Measurements from ENCODE around the gene CADPS2.

The CADPS2 gene

DNA sequence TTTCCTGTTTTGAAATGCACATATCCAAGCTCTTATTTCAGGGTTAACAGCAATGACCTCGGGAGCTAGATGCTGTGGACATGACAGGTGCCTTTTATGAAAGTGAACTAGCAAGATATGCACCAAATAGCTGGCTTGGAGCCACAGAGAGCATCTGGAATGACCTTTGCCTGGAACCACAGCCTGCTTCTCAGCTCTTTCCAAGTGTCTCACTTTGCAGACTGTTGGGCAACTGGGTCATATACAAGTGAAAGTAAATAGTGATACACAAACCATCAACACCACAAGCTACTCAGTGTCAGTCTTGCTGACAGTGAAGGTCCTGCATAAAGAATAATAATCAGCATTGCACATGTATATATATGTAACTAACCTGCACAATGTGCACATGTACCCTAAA is 370.9 kb downstream of the CADPS2 start:
- DNase-seq, result peak; percentile 14

DNA sequence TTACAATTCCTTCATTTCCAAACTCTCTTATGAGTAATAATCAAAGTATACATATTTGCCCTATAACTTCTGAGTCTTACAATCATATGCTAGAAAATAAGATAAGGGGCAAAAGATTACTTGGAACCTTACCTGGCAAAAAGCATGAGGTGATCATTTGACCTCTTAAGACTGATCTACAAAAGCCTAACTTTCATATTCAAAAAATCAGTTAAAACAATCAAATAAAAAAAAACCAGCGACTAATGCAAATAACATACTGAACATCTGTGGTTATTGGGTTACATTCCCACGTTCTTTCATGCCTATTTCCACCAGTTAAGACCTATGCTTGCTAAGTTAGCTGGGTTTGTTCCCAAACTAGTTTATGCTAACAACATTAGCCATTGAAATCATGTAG is 375.0 kb downstream of the CADPS2 start:
- DNase-seq, result no peak

DNA sequence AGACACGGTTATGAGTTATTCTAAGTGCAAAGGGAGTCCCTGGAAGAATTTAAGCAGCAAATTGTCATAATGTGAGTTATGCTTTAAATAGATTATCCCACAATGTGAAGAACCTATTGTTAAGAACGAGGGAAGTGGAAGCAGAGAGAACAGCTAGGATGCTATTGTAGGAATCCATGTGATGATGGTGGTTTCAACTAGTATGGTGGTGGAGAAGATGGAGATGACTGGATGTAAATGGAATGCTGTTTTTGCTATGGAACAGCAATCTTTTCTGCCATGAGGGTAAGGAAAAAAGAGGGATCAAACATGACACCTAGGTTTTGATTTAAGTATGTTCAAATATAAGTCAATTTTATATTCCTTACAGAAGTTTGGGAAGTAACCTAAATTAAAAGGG is 378.7 kb downstream of the CADPS2 start:
- DNase-seq, result no peak

DNA sequence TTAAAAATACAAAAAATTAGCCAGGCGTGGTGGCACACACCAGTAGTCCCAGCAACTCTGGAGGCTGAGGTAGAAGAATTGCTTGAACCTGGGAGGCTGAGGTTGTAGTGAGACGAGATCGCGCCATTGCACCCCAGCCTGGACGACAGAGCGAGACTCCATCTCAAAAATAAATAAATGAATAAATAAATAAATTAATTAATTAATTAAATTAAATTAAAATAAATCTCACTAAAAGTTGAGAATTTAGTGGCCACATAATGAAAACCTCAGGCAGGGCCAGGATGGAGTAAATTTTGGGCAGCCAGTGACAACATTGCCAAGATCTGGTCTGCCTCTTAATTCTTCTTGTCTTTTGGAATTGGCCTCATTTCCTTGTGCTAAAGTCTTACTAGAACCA is 394.3 kb downstream of the CADPS2 start:
- no peak for DNase-seq

DNA sequence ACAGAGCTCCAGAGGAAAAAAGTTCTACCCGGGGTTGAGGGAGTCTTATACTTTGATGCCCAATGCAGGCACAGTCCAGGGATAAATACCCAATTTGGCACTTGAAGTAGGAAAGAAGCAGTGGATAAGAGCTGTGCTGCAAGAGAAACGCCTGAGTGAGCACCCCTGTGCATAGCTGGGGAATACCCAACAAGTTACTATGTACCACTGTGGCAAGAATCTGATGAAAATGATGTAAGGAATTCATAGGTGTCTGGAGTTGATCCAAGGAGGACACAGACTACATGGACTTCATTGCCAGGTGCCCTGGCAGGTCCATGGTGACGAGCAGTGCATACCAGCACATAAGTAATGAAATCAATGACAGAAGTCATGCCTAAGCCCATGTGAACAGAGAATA is 398.0 kb downstream of the CADPS2 start:
- no peak for DNase-seq

DNA sequence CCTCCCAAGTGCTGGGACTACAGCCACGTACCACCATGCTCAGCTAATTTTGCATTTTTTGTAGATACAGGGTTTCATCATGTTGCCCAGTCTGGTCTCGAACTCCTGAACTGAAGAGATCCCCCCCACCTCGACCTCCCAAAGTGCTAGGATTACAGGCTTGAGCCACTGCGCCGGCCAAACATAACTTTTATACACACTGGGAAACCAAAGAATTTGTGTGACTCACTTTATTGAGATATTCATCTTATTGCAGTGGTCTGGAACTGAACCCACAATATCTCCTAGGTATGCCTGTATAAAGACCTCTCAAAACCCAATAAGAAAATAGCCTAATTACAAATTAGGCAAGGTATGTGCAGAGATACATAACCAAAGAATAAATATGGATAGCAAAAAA is 399.1 kb downstream of the CADPS2 start:
- no peak for DNase-seq

DNA sequence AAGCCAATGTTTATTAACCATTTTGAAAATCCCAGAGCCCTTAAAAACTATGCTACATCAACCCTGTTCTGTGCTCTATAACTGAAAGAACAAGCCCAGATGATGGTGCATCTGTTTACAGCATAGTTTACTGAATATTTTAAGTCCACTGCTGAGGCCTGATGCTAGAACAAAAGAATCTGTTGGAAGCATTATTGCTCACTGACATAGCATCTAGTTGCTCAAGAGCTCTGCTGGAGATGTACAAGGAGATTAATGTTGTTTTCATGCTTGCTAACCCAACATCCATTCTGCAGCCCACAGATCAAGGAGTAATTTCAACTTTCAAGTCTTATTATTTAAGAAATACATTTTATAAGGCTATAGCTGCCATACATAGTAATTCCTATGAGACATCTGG is 400.4 kb downstream of the CADPS2 start:
- no peak for DNase-seq

DNA sequence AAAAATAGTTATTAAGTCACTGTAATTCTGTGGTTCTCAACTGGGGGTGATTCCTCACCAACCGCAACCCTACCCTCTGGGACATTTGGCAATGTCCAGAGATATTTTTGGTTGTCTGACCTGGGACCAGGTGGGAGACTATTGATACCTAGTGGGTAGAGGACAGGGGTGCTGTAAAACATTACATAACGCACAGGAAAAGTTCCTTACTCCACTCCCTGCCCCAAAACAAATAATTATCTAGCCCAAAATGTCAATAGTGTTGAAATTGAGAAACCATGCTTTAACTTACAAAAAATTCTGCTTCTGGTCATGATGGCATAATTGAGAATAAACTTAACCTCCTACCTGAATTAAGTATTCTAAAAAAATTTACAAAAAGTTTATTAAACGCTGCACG is 404.0 kb downstream of the CADPS2 start:
- no peak for DNase-seq

DNA sequence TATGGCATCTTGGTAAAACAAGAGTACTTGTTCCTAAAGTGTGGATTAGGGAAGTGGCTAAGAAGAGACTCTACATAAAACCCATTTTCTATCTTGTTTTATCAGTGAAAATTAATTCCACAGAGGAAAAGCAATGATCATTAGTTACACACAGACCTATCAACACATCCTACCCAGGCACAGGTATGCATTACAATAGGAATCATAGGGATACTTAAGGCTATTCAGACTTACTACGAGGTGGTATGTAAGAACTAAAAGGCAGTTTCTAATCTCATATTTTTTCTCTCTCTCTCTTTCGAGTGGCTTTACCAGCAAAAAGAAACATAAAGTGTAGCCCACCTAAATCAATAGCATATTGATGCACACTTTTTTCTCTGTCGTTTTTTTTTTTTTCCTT is 415.4 kb downstream of the CADPS2 start:
- DNase-seq, result no peak

DNA sequence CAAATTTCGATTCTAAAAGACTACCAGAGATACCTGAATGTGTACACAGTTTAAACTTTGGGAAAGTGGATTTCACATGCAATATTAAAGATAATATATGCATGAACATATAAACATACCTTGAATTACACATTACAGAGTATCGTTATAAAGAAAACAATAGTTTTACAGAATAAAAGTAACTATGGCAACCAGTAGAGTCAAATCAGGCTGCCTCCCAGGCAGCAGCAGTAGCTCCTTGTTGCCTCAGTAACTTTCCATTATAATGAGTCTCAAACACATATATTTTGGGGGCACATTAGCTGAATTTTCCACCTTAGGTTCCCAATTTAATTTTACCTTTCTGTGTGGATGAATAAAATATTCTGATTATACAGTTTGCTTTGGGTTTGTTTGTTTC is 417.3 kb downstream of the CADPS2 start:
- DNase-seq, result peak; percentile 10

DNA sequence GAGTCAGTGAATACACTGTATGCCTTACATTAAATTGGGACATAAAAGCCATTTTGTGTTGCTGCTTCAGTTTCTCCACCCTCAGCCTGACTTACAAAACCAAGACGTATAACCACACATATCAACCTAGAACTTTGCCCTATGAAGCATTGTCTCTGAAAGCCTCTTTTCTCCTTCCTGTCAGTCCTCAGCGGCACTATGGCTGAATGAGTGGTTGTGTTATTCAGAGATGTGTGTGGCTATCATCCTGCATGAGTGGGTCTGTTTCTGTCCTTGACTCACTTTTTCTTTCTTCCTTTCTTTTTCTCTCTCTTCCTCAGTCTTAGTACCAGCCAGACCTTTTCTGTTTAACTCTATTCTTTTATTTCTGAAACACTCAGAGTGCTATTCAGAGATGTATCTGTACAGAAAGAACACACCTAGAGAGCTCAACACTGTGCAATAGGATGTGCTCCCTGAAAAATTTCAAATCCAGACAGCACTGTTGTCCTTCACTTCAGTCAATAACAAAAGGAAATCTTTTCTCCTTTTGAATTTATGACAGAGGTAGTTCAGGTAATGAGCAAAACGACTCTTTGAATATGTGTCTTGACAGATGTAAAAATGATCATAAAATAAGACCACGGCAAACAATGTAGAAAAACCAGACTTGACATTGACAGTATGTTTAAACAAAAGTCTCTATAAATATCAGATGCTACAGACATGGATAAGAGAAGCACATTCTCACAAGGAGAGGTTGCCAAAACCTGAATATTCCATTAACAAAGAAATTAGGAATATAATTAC is 418.4 kb downstream of the CADPS2 start:
- DNase-seq, result no peak

DNA sequence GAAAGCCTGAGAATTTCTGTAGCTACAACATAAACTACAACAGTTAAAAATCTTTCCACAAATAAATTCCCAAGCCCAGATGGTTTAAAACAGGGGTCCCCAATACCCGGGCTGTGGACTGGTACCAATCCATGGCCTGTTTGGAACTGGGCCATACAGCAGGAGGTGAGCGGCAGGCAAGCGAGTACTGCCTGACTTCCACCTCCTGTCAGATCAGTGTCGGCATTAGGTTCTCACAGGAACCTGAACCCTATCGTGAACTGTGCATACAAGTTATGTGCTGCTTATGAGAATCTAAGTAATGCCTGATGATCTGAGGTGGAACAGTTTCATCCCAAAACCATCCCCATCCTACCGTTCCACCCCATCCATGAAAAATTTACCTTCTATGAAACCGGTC is 421.0 kb downstream of the CADPS2 start:
- DNase-seq, result no peak

DNA sequence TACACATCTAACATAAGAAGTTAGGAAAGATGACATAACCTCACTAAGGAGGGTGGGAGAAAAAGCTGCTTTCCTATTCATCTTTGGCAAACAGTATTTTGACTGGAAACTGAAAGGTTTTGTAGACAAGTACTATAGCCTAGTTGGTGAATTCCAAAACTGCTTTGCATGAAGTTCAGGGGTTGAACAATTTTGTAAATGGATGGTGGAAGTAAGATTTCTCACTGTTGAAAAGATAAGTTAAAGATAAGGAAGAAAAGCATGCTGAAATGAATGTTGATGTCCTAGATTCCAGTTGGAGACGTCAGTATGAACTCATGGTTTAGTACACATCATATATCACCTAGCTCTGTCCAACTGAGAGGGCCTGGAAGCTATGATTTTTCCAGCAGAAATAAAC is 422.6 kb downstream of the CADPS2 start:
- no peak for DNase-seq

DNA sequence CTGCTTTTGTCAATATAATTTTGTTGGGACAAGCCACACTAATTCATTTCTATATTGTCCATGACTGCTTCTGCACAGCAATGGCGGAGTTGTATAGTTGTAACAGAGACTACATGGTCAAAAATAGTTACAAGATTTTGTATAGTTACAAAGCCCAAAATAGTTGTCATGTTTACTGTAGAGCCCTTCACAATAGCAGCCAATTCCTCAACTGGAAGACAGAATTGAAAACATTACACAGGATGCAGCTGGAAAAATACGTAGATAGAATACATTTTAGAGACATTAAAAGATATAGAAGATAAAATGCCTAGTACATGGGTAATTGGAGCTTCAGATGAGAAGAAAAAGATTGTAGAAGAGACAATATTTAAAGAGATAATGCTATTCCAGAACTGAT is 425.3 kb downstream of the CADPS2 start:
- DNase-seq, result no peak

DNA sequence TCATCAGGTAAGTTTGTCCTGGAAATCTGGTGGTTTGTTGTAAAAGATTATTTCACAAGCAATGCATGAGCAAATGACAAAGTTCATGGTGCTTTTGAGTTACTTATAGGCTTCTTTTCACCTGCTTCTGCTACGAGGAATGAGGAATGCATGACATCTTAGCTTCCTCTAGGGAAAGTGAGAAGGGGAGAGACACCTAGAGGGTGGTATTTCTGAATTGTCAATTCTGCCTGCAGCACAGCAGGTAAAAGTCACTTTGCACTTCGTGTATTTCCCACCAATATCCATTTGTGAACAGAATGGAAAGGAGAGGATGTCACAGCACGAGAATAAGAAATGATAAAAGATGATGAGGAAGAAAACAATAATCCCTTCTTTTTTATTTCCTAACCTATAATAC is 428.3 kb downstream of the CADPS2 start:
- no peak for DNase-seq

DNA sequence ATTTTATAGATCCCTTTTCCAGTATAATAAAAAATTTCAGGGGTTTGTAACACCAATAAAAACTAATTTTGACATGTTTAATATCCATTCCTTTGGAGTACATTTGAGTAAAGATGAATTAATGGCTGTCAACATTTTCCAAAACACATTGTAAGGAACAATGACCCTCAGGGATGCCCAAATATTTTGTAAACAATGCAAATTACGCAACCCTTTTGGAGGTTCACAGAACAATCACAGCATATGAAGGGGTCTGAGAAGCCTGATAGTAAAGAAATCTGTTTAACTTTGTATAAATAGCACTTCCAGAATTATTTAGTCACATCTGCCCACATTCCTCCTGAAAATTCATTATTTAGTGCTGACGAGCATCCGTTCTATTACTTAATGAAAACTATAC is 428.9 kb downstream of the CADPS2 start:
- DNase-seq, result no peak

DNA sequence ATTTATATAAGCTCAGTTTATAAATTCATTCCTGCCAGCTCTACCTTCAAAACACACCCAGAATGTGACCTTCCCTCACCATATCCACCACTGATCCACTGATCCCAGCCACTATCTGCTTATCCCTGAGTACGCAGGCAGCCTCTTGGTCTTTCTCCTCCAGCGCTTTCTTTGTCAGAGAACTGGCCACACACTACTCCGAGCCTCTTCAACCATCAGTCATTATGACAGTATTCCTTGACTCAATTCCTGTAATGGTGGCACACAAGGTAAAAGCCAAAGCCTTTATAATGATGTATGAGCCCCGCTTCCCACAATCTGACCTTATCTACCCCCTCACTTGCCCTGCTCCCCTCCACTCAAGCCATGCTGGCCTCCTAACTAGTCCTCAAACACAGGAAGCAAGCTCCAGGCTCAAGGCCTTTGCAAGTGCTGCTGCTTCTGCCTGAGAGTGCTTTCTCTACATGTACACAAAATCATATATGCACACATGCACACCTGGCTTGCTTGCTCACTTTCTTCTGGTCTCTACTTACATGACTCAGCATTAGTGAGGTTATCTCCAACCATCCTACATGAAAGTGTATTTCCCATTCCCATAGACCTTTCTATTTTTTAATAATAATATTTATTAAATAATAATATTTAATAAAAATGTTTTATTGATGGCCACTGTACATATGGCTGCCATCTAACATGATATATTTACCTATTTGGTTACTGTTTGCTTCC is 431.3 kb downstream of the CADPS2 start:
- DNase-seq, result no peak

DNA sequence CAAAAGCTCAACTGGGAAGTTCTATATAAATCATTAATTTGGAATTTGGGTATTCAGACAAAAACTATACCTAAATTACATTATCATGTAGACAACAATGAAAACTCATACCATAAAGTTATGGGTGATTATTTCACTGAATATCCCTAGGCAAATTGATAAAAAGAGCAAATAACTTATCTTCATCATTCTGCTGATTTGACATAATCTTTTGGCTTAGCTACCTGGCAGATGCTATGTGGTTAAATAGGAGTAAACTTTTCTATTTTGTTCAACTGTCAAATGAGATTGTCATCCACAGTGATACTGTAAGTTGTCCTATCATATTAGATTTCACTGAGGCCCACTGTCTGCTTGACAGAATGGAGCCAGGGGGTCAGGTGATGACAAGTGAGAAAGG is 432.8 kb downstream of the CADPS2 start:
- DNase-seq, result no peak

DNA sequence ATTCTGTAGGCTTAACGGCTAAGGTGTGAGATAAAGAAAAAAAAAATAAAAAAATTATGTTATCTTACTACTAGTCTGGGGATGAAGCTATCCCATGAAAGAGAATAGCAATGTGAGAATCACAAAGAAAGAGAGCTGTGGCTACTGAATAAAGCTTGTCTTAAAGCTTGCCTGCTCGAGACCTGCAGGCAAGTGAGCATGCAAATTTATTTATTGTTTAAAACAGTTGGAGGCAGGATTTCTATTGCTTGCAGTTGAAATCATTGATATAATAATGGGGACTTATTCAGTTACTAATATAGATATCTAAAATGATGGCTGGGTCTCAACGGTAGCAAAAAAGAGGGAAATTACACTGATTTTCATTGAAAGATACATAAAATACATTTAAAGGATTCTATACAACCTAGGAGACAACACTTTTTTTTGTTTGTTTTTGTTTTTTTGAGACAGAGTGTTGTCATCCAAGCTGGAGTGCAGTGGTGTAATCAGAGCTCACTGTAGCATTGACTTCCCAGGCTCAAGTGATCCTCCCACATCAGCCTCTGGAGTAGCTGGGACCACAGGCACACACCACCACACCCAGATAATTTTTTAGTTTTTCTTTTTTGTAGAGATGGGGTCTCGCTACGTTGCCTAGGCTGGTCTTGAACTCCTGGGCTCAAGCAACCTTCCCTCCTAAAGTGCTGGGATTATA is 437.2 kb downstream of the CADPS2 start:
- no peak for DNase-seq

DNA sequence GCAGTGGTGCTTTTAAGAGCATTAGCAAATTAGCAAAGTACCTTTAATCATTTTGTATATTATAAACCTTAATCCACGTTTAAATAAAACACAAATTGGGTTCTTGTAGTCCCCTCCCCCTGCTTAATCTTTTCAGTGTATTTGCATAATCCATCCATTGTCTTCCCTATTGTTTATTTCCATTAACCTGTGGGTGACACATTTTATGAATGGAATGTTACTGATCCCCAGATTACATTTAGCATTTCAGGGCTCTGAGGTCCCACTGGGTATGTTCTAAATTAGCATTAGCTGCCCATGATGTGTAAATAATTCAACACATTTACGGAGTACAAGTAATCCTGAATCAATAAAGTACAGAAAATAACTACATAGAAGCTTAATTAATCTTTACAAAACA is 443.3 kb downstream of the CADPS2 start:
- DNase-seq, result no peak

DNA sequence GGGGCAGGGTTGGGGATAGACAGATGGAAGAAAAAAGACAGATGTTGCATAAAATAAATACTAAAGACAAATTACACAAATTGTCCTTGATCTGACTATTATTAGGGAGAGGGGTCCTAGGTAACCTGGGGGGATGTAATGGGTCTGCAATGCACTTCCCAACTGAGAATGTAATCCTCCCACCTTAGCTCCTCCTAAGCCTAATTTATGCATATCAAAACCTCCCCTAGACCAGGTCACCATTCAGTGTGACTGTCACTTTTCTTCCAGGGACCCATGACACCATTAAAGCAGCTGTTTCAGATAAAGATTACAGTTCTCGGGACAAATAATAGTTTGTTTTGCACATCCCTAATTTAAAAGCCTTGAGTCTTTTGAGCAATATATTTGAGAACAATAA is 447.8 kb downstream of the CADPS2 start:
- no peak for DNase-seq

DNA sequence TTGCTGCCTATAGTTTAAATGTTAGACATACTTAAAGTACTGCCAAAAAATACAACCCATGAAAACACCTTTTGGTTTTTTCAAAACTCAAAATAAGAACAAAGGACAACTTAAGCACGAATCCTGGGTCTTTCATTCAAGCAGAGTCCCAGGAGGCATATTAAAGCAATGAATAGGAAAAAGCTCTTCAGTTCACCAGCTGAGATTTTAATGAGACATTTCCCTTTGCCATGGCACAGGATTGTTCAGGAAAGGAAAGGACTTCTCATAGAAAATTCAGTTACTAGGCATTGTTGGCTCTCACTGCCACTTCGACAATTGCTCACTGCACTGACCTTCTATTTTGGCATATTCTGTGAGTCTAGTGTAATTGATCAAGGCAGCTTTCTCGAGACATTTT is 448.3 kb downstream of the CADPS2 start:
- peak; percentile 80 for DNase-seq

DNA sequence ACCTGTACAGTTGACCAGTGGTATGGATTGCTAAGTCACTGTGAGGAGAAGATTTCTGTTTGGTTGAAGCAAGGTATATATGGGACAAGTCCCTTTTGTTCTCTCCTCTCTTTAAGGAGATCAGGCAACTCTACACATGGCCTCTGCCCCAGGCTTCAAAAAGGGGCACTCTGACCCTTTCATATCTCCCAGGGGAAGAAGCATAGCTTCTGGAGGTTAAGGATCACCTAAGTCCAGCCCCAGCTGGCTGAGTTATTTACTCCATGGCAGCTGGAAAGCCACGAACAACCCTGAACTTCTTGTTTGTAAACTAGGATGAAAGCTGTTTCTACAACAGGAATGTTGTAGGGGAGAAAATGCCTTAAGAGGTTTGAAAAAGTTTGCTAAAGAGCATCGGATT is 452.5 kb downstream of the CADPS2 start:
- no peak for DNase-seq

DNA sequence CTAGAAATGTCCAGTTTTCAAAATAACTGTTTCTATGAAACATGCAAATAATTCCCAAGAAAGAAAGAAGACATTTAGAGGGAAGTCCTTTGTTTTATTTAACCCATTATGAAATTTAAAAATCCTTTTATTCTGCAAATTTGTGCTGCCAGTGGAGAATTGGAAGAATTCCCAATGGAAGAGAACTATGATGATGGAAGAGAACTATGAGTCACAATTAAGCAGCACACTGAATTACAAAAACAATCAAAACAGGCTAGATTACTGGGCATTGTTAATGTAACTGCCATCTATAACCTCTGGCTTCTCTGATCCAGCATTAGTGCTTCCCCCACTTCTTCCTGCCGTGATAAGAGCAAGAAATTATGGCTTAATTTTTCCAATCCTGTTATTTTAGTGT is 455.6 kb downstream of the CADPS2 start:
- DNase-seq, result no peak

Measured in NCI-H748 treated with DMSO at 0.1 percent for 48 hours (cell line).